ENCODE measurements around the gene DEFB114.
A peak's percentile ranks its signal among the peaks of the same experiment; 100 is the strongest.

Gene DEFB114

GRCh38 chr6:49934770-49935169 lies 29.2 kb downstream of the DEFB114 start:
- DNase-seq, result no peak

GRCh38 chr6:49933526-49933925 lies 30.4 kb downstream of the DEFB114 start:
- DNase-seq, result no peak

GRCh38 chr6:49929340-49929739 lies 34.6 kb downstream of the DEFB114 start:
- DNase-seq, result no peak

GRCh38 chr6:49923826-49924225 lies 40.1 kb downstream of the DEFB114 start:
- no peak for DNase-seq

- no peak for DNase-seq
Observed at GRCh38 chr6:49919935-49920644, 43.9 kb downstream of the DEFB114 start.

GRCh38 chr6:49919261-49919660 lies 44.7 kb downstream of the DEFB114 start:
- DNase-seq, result no peak

GRCh38 chr6:49918787-49919186 lies 45.2 kb downstream of the DEFB114 start:
- no peak for DNase-seq

GRCh38 chr6:49915035-49915434 lies 48.9 kb downstream of the DEFB114 start:
- no peak for DNase-seq

- DNase-seq, result peak; percentile 14
Observed at GRCh38 chr6:49913636-49914375, 50.2 kb downstream of the DEFB114 start.

- DNase-seq, result no peak
Observed at GRCh38 chr6:49912196-49912595, 51.8 kb downstream of the DEFB114 start.

GRCh38 chr6:49911252-49911651 lies 52.7 kb downstream of the DEFB114 start:
- no peak for DNase-seq

Measured in NCI-H1417 treated with DMSO at 0.1 percent for 48 hours (cell line).